ENCODE measurements around the gene FBXW11.

DNA sequence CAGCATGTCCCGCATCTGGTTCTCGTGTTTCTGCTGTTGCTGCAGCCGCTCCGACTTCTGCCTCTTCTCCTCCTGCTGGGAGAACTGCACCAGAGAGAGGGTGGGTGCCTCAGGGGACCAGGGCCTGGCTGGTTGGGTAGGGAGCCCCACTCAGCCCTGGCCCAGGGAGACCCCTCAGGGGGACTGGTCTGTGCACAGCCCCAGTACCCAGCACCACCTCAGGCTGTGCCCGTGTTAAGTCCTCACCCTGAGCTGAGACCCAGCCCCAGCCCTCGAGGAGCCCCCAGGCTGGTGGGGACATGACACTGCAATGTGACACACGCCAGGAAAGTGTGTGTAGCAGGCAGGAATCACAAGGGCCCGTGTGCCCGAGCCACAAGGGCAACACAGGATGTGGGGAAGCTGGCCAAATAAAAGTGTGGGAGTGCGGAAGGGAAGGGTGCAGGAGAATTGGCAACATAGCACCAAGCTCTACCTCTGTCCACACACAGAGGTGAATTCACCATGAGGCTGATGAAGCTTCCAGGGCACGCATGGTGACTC, 48.2 kb upstream of the FBXW11 start:
- TF ChIP-seq CTCF (IDR thresholded peaks at IDR 0.05; ENCODE audit: insufficient read depth, low read depth, low read length) (no peak), EZH2 (IDR thresholded peaks at IDR 0.05; ENCODE audit: insufficient read depth, low read length) (no peak)

Measured in astrocyte (in vitro differentiated cells and primary cell).